Measurements from ENCODE around the gene DDX28.

DNA sequence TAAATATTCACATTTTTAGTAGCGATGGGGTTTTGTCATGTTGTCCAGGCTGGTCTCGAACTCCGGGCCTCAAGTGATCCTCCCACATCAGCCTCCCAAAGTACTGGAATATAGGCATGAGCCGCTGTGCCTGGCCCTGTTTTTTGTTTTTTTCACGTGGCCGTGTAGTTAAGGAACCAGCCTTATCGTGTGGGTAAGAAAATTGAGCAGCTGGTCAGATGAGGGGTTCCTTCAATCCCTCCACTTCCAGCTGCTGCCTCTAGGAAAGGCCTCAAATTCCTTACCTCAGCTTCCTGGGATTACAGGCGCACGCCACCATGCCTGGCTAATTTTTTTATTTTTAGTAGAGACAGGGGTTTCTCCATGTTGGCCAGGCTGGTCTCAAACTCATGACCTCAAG is 17.8 kb downstream of the DDX28 start:
- TF ChIP-seq, protein P1, sequence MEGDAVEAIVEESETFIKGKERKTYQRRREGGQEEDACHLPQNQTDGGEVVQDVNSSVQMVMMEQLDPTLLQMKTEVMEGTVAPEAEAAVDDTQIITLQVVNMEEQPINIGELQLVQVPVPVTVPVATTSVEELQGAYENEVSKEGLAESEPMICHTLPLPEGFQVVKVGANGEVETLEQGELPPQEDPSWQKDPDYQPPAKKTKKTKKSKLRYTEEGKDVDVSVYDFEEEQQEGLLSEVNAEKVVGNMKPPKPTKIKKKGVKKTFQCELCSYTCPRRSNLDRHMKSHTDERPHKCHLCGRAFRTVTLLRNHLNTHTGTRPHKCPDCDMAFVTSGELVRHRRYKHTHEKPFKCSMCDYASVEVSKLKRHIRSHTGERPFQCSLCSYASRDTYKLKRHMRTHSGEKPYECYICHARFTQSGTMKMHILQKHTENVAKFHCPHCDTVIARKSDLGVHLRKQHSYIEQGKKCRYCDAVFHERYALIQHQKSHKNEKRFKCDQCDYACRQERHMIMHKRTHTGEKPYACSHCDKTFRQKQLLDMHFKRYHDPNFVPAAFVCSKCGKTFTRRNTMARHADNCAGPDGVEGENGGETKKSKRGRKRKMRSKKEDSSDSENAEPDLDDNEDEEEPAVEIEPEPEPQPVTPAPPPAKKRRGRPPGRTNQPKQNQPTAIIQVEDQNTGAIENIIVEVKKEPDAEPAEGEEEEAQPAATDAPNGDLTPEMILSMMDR (conservative IDR thresholded peaks at IDR 0.05; ENCODE audit: low read depth, low read length), result no peak
- TF ChIP-seq EZH2 (IDR thresholded peaks at IDR 0.05; ENCODE audit: borderline replicate concordance, low read depth, low read length, poor library complexity, severe bottlenecking), result no peak
